Measurements from ENCODE around the gene PKDREJ. TPM values are rescaled to one million over a fixed set of nuclear protein-coding genes. Genes with fewer than 3 reads are reported as not detected.

The PKDREJ gene
- total RNA-seq, 1 donor from 2014 or later, result not detected

GRCh38 chr22:46278656-46279645 lies 15.8 kb upstream of the PKDREJ start:
- no peak for DNase-seq (ENCODE audit: low read depth)
- Histone ChIP-seq H3K27me3 (ENCODE audit: control insufficient read depth, insufficient read depth, low read length) (no peaks in the 10 kb centered on the region), H3K36me3 (ENCODE audit: control insufficient read depth, insufficient read depth, low read length) (peaks cover 6% of the 10 kb centered on the region), H3K4me3 (ENCODE audit: low read depth, low read length) (no peak overlapping the region)
- TF ChIP-seq, protein P1, sequence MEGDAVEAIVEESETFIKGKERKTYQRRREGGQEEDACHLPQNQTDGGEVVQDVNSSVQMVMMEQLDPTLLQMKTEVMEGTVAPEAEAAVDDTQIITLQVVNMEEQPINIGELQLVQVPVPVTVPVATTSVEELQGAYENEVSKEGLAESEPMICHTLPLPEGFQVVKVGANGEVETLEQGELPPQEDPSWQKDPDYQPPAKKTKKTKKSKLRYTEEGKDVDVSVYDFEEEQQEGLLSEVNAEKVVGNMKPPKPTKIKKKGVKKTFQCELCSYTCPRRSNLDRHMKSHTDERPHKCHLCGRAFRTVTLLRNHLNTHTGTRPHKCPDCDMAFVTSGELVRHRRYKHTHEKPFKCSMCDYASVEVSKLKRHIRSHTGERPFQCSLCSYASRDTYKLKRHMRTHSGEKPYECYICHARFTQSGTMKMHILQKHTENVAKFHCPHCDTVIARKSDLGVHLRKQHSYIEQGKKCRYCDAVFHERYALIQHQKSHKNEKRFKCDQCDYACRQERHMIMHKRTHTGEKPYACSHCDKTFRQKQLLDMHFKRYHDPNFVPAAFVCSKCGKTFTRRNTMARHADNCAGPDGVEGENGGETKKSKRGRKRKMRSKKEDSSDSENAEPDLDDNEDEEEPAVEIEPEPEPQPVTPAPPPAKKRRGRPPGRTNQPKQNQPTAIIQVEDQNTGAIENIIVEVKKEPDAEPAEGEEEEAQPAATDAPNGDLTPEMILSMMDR (IDR thresholded peaks at IDR 0.05; ENCODE audit: insufficient read depth, low read length, poor library complexity, severe bottlenecking), result no peak

GRCh38 chr22:46276563-46276962 lies 13.4 kb upstream of the PKDREJ start:
- DNase-seq (ENCODE audit: low read depth), result no peak
- no peaks in the 10 kb centered on the region for H3K27me3 ChIP-seq (ENCODE audit: control insufficient read depth, insufficient read depth, low read length)
- peaks cover 7% of the 10 kb centered on the region for H3K36me3 ChIP-seq (ENCODE audit: control insufficient read depth, insufficient read depth, low read length)
- TF ChIP-seq, protein P1 (IDR thresholded peaks at IDR 0.05; ENCODE audit: insufficient read depth, low read length, poor library complexity, severe bottlenecking), result no peak
- no peak overlapping the region for H3K4me3 ChIP-seq (ENCODE audit: low read depth, low read length)

DNA sequence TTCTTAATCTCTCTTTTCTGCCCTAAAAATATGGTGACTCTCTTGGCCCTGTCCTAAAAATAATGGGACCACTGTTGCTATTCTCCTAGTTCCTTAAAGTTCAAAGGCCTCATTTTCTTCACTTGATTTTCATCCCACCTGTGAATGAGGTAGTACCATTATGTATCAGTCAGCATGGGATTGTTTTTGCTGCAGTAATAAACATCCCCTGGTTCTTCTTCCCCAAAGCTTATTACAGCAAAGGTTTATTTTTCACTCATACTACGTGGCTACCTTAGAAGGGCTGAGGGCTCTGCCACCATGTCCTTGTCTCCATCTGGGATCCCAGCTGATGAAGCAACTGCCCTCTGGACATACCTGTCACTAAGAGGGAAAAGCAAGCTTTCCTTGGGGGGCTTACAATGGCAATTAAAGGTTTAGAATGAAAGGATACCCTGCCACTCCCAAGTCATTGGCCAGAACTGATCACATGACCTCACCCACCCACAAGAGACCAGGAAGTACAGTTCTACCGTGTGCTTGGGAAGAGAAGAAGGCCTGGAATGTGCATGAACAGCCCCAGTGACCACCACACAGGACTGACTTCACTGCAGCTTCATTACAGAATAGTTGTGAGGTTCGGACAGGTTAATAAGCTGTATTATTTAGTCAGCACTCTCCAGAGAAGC lies 12.4 kb upstream of the PKDREJ start:
- TF ChIP-seq, protein P1 (IDR thresholded peaks at IDR 0.05; ENCODE audit: insufficient read depth, low read length, poor library complexity, severe bottlenecking), result no peak
- Histone ChIP-seq H3K4me3 (ENCODE audit: low read depth, low read length) (no peak overlapping the region), H3K27me3 (ENCODE audit: control insufficient read depth, insufficient read depth, low read length) (no peaks in the 10 kb centered on the region), H3K36me3 (ENCODE audit: control insufficient read depth, insufficient read depth, low read length) (peaks cover 7% of the 10 kb centered on the region)
- DNase-seq (ENCODE audit: low read depth), result no peak

DNA sequence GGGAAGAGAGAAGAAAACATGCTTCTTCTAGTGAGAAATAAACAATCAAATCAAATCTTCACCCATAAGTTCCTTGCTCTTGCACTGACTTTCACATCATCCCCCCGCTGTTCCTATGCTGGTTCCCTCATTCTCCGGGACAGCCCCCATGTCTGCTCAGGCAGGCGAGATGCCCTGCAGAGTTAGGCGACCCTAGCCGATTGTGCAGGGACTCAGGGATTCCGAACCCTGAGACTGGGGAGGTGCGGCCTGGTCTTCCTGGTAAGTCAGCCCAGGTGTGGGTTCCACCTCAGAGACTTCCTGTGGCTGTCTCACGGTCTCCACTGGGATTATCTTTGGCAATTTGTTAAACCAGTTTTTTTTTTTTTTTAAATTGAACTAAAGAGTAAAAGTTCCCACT lies 11.2 kb upstream of the PKDREJ start:
- Histone ChIP-seq H3K27me3 (ENCODE audit: control insufficient read depth, insufficient read depth, low read length) (no peaks in the 10 kb centered on the region), H3K36me3 (ENCODE audit: control insufficient read depth, insufficient read depth, low read length) (peaks cover 4% of the 10 kb centered on the region), H3K4me3 (ENCODE audit: low read depth, low read length) (no peak overlapping the region)
- TF ChIP-seq, protein P1 (IDR thresholded peaks at IDR 0.05; ENCODE audit: insufficient read depth, low read length, poor library complexity, severe bottlenecking), result no peak
- DNase-seq (ENCODE audit: low read depth), result no peak

DNA sequence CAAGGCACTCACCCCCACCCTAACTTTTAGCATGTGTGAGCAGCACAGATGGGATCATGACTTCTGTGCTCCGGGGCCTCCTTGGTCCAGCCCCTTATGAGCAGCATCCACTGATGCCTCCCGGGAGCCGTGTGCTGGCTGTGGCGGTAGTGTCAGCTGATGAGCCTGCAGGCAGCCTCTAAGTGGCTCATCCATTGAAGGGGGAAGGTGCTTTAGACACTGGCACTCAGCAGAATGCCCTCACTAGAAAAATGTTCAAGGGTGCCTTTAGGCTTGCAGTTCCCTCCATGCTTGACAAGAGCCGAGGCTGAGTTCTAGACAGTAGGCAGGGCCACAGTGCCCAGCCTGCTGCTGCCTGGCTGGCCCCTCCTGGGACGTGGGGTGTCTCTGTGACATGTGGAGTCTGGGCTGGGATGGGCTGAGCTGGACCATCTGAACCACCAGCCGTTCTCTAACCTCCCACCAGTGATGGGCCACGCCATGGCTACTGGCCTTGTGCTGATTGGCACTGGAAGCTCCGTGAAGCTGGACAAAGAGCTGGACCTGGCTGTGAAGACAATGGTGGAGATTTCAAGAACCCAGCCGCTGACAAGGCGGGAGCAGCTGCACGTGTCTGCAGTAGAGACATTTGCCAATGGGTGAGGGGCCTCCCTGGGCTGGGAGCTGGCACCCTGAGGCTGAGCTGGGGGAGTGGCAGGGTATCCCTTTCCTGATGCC lies 10.4 kb upstream of the PKDREJ start:
- Histone ChIP-seq H3K36me3 (ENCODE audit: control insufficient read depth, insufficient read depth, low read length) (peaks cover 4% of the 10 kb centered on the region), H3K27me3 (ENCODE audit: control insufficient read depth, insufficient read depth, low read length) (no peaks in the 10 kb centered on the region), H3K4me3 (ENCODE audit: low read depth, low read length) (no peak overlapping the region)
- DNase-seq (ENCODE audit: low read depth), result no peak
- TF ChIP-seq, protein P1 (IDR thresholded peaks at IDR 0.05; ENCODE audit: insufficient read depth, low read length, poor library complexity, severe bottlenecking), result no peak

All from kidney epithelial cell (primary cell).